Panc1 (cell line): Measurements from ENCODE around the gene ARTN. TPM values are rescaled to one million over a fixed set of nuclear protein-coding genes. Genes with fewer than 3 reads are reported as not detected.
A peak's percentile ranks its signal among the peaks of the same experiment; 100 is the strongest.

ENCODE experiments used
- ATAC-seq: fragments of 200-7000 bp; cut with Tn5 transposase; 2 replicates; pipeline ENCODE4 v1.9.1; 2020; ENCODE audit warnings: mild to moderate bottlenecking, moderate library complexity
- BruUV-seq: library from RNA; stranded (reverse); fragments of 400-500 nt; replicated peaks from 2 replicates; lab custom pipeline; 2021; lab: Mats Ljungman, UMichigan
- CTCF ChIA-PET: fragments of 300-600 bp; sonication (Branson Sonifier 250); formaldehyde crosslinking; loops from one replicate; lab custom pipeline; 2022; ENCODE audit warnings: antibody characterized with exemption; lab: Charles Lee
- POLR2A ChIA-PET: fragments of 300-600 bp; sonication (Branson Sonifier 250); formaldehyde crosslinking; loops from one replicate; lab custom pipeline; 2022; ENCODE audit warnings: antibody characterized with exemption; lab: Charles Lee
- DNase-seq: peaks from one replicate; pipeline ENCODE4 v3.0.0-alpha.2; 2010; ENCODE audit warnings: low read depth, low spot score
- H3K27ac ChIP-seq: 2 replicates; pipeline ENCODE4 v1.5.1; 2011; ENCODE audit warnings: mild to moderate bottlenecking, low read length, inconsistent platforms
- H3K27me3 ChIP-seq: fragments of 200-500 bp; sonication (Bioruptor generic); 2 replicates; pipeline ENCODE4 v1.6.0; 2014; ENCODE audit warnings: low read length, inconsistent platforms; ENCODE audit not compliant: control insufficient read depth, insufficient read depth
- H3K36me3 ChIP-seq: fragments of 200-500 bp; sonication (Bioruptor generic); 2 replicates; pipeline ENCODE4 v1.5.1; 2014; ENCODE audit warnings: inconsistent platforms, mild to moderate bottlenecking, low read length, moderate library complexity; ENCODE audit not compliant: control insufficient read depth, insufficient read depth
- H3K4me1 ChIP-seq: 2 replicates; pipeline ENCODE4 v1.5.1; 2011; ENCODE audit warnings: inconsistent platforms, mild to moderate bottlenecking, low read length, moderate library complexity; ENCODE audit not compliant: control insufficient read depth, insufficient read depth
- H3K4me3 ChIP-seq, 2 experiments: 2 replicates each; pipeline ENCODE4 v1.5.1; 2011 to 2012; ENCODE audit warnings: low read depth in 2 of 2, low read length in 2 of 2, mild to moderate bottlenecking in 2 of 2, inconsistent platforms in 1 of 2, moderate library complexity in 1 of 2
- H3K9me3 ChIP-seq: fragments of 200-500 bp; sonication (Bioruptor generic); 2 replicates; pipeline ENCODE4 v1.5.1; 2014; ENCODE audit warnings: low read depth, mild to moderate bottlenecking, inconsistent platforms, low read length, moderate library complexity; ENCODE audit not compliant: control insufficient read depth, insufficient read depth
- POLR2AphosphoS5 ChIP-seq: IDR thresholded peaks from 2 replicates; pipeline ENCODE4 v1.6.1; 2012; ENCODE audit warnings: mild to moderate bottlenecking, low read depth, low read length, moderate library complexity
- REST ChIP-seq, 2 experiments: IDR thresholded peaks; 2 replicates each; pipeline ENCODE4 v1.6.1; 2011 to 2012; ENCODE audit warnings: low read depth in 2 of 2, control low read depth in 1 of 2, low read length in 1 of 2, mild to moderate bottlenecking in 1 of 2, moderate library complexity in 1 of 2; ENCODE audit not compliant: insufficient read depth in 1 of 2
- SIN3A ChIP-seq: IDR thresholded peaks from 2 replicates; pipeline ENCODE4 v1.6.1; 2012; ENCODE audit warnings: low read depth, mild to moderate bottlenecking, low read length, moderate library complexity, borderline replicate concordance; ENCODE audit not compliant: insufficient read depth
- TCF7L2 ChIP-seq: IDR thresholded peaks from 2 replicates; pipeline ENCODE4 v1.6.1; 2011; ENCODE audit warnings: mild to moderate bottlenecking, low read depth, low read length, inconsistent platforms
- in situ Hi-C: cut with HindIII; loops from 2 replicates; pipeline ENCODE4 v1.10.0; 2016; ENCODE audit warnings: low sequenced_read_pairs, low pct_unique_long_range_greater_than_20kb
- intact Hi-C: fragments of 100-400 bp; cut with micrococcal nuclease; formaldehyde crosslinking; loops from one replicate; pipeline ENCODE4 v1.10.0; 2022; ENCODE audit not compliant: unreplicated experiment
- total RNA-seq: library from RNA; stranded (reverse); gene quantifications from one replicate; pipeline ENCODE4 v1.2.1, GENCODE V29; 2021; ENCODE audit not compliant: unreplicated experiment
- TF ChIP-seq, protein P1 (sequence below): fragments of 450-650 bp; IDR thresholded peaks from 2 replicates; pipeline ENCODE4 v1.5.1; 2017; ENCODE audit warnings: mild to moderate bottlenecking

Gene ARTN
- total RNA-seq, 1 experiment from 2014 or later: 0.49 TPM

- Histone ChIP-seq H3K4me1 (no peaks in the 10 kb centered on the region), H3K27me3 (no peaks in the 10 kb centered on the region), H3K27ac (no peak overlapping the region), H3K36me3 (no peaks in the 10 kb centered on the region), H3K9me3 (no peaks in the 10 kb centered on the region), H3K4me3 (no peak overlapping the region)
- ChIA-PET POLR2A (interaction anchor here (0.6 kb wide), 1 partner anchor 688 kb away, joined by 5 read pairs; no protein-coding TSS in a partner anchor), CTCF (no interaction called here)
- in situ Hi-C loops: no loop called here
- intact Hi-C loops: no loop called here
- DNase-seq: no peak
- no TSS peak for BruUV-seq
- TF ChIP-seq SIN3A (no peak), TCF7L2 (no peak), REST (IDR thresholded peaks at IDR 0.05; ENCODE audit: insufficient read depth in 1 of 2, low read depth in 2 of 2, low read length in 1 of 2) (no peak), POLR2AphosphoS5 (no peak)
- TF ChIP-seq, protein P1, sequence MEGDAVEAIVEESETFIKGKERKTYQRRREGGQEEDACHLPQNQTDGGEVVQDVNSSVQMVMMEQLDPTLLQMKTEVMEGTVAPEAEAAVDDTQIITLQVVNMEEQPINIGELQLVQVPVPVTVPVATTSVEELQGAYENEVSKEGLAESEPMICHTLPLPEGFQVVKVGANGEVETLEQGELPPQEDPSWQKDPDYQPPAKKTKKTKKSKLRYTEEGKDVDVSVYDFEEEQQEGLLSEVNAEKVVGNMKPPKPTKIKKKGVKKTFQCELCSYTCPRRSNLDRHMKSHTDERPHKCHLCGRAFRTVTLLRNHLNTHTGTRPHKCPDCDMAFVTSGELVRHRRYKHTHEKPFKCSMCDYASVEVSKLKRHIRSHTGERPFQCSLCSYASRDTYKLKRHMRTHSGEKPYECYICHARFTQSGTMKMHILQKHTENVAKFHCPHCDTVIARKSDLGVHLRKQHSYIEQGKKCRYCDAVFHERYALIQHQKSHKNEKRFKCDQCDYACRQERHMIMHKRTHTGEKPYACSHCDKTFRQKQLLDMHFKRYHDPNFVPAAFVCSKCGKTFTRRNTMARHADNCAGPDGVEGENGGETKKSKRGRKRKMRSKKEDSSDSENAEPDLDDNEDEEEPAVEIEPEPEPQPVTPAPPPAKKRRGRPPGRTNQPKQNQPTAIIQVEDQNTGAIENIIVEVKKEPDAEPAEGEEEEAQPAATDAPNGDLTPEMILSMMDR: no peak
- 0 out of 2 replicates have a peak, but pooled peaks have one; percentile 12 for ATAC-seq
Measured at GRCh38 chr1:43921022-43921421, 12.6 kb upstream of the ARTN start.

GRCh38 chr1:43924516-43924915 is 9.1 kb upstream of the ARTN start:
- CTCF ChIA-PET: interaction anchor here (0.6 to 1.0 kb wide), 2 partner anchors 10 to 69 kb away, joined by 3 to 4 read pairs; no protein-coding TSS in a partner anchor
- H3K4me1 ChIP-seq: peaks cover 3% of the 10 kb centered on the region
- ATAC-seq (no peak), DNase-seq (no peak)
- intact Hi-C loops: no loop called here
- no peaks in the 10 kb centered on the region for H3K36me3 ChIP-seq
- no peaks in the 10 kb centered on the region for H3K9me3 ChIP-seq
- no TSS peak for BruUV-seq
- TF ChIP-seq, protein P1: no peak
- TF ChIP-seq POLR2AphosphoS5: no peak
- TF ChIP-seq TCF7L2: no peak
- TF ChIP-seq REST (IDR thresholded peaks at IDR 0.05; ENCODE audit: insufficient read depth in 1 of 2, low read depth in 2 of 2, low read length in 1 of 2): no peak
- TF ChIP-seq SIN3A: no peak
- H3K27ac ChIP-seq: no peak overlapping the region
- in situ Hi-C loops: no loop called here
- no peaks in the 10 kb centered on the region for H3K27me3 ChIP-seq
- H3K4me3 ChIP-seq: no peak overlapping the region
- POLR2A ChIA-PET: no interaction called here
